ENCODE measurements around the gene SMARCAL1. TPM values are rescaled to one million over a fixed set of nuclear protein-coding genes. Genes with fewer than 3 reads are reported as not detected.

The SMARCAL1 gene
- total and polyA plus RNA-seq, 2 experiments from 2014 or later = 10.3 to 17.2 TPM

DNA sequence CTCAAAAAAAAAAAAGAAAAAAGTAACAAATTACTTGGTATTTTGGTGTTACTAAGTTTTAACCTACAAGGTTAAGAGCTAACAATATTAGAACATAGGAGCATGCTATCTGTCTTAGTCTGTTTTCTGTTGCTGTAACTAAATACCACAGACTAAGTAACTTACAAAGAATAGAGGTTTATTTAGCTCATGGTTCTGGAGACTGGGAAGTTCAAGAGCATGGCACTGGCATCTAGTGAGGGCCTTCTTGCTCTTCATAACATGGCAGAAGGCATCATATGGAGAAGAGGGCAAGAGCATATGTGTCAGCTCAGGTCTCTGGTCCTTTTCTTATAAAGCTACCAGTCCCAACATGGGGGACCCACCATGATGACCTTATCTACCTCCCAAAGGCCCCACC, 36.5 kb downstream of the SMARCAL1 start:
- no peak overlapping the region for H3K4me3 ChIP-seq
- peaks cover 18% of the 10 kb centered on the region for H3K4me1 ChIP-seq (ENCODE audit: insufficient read depth)
- H3K9me3 Mint-ChIP-seq = peaks cover 24% of the 10 kb centered on the region
- ATAC-seq (no peak), DNase-seq (ENCODE audit: low spot score) (no peak)
- peaks cover 21% of the 10 kb centered on the region; the same call in 1 of the 2 replicates for H3K36me3 ChIP-seq (ENCODE audit: insufficient read depth)
- no peaks in the 10 kb centered on the region for H3K79me2 ChIP-seq (replicated peaks; ENCODE audit: insufficient read depth)
- H3K27ac ChIP-seq (ENCODE audit: low read depth) = no peak overlapping the region
- H3K27me3 Mint-ChIP-seq (ENCODE audit: insufficient read depth, low read depth, poor library complexity) = peaks cover 2% of the 10 kb centered on the region
- H3K4me1 Mint-ChIP-seq = peaks cover 16% of the 10 kb centered on the region
- TF ChIP-seq EZH2 (IDR thresholded peaks at IDR 0.05; ENCODE audit: low read depth, unreplicated experiment) (no peak), EZH2phosphoT487 (IDR thresholded peaks at IDR 0.05; ENCODE audit: unreplicated experiment) (no peak)
- H3K4me3 Mint-ChIP-seq = no peak overlapping the region
- no peaks in the 10 kb centered on the region for H3F3A ChIP-seq (replicated peaks; ENCODE audit: low read depth)
- H3K4me2 ChIP-seq = no peak overlapping the region
- no peaks in the 10 kb centered on the region for H3K9me2 ChIP-seq (ENCODE audit: insufficient read depth)
- no peaks in the 10 kb centered on the region for H4K20me1 ChIP-seq (replicated peaks; ENCODE audit: insufficient read depth)
- H3K27ac Mint-ChIP-seq = no peak overlapping the region
- H3K27me3 ChIP-seq (ENCODE audit: insufficient read depth) = no peaks in the 10 kb centered on the region
- H3K36me3 Mint-ChIP-seq (ENCODE audit: low read depth) = peaks cover 71% of the 10 kb centered on the region
- no peak overlapping the region for H2AFZ ChIP-seq

DNA sequence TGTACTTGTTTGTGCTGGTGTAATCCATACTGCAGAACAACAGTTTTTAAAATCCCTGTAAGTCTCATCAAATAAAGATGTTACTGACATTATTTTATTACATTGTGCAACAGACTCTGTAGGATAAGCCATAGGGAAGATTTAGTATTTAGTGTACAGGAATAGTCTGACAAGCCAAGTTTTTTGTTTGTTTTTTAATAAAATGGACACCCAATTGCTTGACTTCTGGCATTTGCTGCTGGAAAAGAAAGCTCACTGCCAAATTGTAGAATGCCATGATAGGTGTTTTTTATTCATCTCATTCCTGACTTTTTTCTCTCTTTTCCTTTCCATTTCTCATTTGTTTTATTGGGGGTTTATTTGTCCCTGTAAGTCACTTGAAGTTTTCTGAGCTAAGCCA, 38.1 kb downstream of the SMARCAL1 start:
- Histone ChIP-seq H3K79me2 (replicated peaks; ENCODE audit: insufficient read depth) (no peaks in the 10 kb centered on the region), H3K4me2 (no peak overlapping the region), H3F3A (replicated peaks; ENCODE audit: low read depth) (no peaks in the 10 kb centered on the region), H3K4me3 (no peak overlapping the region), H3K27ac (ENCODE audit: low read depth) (no peak overlapping the region), H3K27me3 (ENCODE audit: insufficient read depth) (no peaks in the 10 kb centered on the region), H3K9me2 (ENCODE audit: insufficient read depth) (no peaks in the 10 kb centered on the region), H4K20me1 (replicated peaks; ENCODE audit: insufficient read depth) (no peaks in the 10 kb centered on the region), H3K4me1 (ENCODE audit: insufficient read depth) (peaks cover 8% of the 10 kb centered on the region), H3K36me3 (ENCODE audit: insufficient read depth) (peaks cover 29% of the 10 kb centered on the region; the same call in 1 of the 2 replicates), H2AFZ (no peak overlapping the region)
- peaks cover 87% of the 10 kb centered on the region for H3K36me3 Mint-ChIP-seq (ENCODE audit: low read depth)
- H3K4me1 Mint-ChIP-seq = peaks cover 9% of the 10 kb centered on the region
- ATAC-seq (no peak), DNase-seq (ENCODE audit: low spot score) (no peak)
- H3K27me3 Mint-ChIP-seq (ENCODE audit: insufficient read depth, low read depth, poor library complexity) = peaks cover 2% of the 10 kb centered on the region
- H3K4me3 Mint-ChIP-seq = no peak overlapping the region
- H3K9me3 Mint-ChIP-seq = peaks cover 39% of the 10 kb centered on the region
- H3K27ac Mint-ChIP-seq = no peak overlapping the region
- no peak for TF ChIP-seq CREB1 (CRISPR knock-in tag; IDR thresholded peaks at IDR 0.05; ENCODE audit: low read depth)
- TF ChIP-seq JUNB (IDR thresholded peaks at IDR 0.05; ENCODE audit: unreplicated experiment) = no peak
- no peak for TF ChIP-seq EZH2 (IDR thresholded peaks at IDR 0.05; ENCODE audit: low read depth, unreplicated experiment)
- no peak for TF ChIP-seq ZNF462 (CRISPR knock-in tag; IDR thresholded peaks at IDR 0.05)
- no peak for TF ChIP-seq EZH2phosphoT487 (IDR thresholded peaks at IDR 0.05; ENCODE audit: unreplicated experiment)
- no peak for TF ChIP-seq ZNF331 (CRISPR knock-in tag; IDR thresholded peaks at IDR 0.05; ENCODE audit: low read depth)
- TF ChIP-seq REST (IDR thresholded peaks at IDR 0.05; ENCODE audit: unreplicated experiment) = no peak
- TF ChIP-seq, protein P1, sequence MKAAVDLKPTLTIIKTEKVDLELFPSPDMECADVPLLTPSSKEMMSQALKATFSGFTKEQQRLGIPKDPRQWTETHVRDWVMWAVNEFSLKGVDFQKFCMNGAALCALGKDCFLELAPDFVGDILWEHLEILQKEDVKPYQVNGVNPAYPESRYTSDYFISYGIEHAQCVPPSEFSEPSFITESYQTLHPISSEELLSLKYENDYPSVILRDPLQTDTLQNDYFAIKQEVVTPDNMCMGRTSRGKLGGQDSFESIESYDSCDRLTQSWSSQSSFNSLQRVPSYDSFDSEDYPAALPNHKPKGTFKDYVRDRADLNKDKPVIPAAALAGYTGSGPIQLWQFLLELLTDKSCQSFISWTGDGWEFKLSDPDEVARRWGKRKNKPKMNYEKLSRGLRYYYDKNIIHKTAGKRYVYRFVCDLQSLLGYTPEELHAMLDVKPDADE (IDR thresholded peaks at IDR 0.05) = no peak
- TF ChIP-seq, protein P2, sequence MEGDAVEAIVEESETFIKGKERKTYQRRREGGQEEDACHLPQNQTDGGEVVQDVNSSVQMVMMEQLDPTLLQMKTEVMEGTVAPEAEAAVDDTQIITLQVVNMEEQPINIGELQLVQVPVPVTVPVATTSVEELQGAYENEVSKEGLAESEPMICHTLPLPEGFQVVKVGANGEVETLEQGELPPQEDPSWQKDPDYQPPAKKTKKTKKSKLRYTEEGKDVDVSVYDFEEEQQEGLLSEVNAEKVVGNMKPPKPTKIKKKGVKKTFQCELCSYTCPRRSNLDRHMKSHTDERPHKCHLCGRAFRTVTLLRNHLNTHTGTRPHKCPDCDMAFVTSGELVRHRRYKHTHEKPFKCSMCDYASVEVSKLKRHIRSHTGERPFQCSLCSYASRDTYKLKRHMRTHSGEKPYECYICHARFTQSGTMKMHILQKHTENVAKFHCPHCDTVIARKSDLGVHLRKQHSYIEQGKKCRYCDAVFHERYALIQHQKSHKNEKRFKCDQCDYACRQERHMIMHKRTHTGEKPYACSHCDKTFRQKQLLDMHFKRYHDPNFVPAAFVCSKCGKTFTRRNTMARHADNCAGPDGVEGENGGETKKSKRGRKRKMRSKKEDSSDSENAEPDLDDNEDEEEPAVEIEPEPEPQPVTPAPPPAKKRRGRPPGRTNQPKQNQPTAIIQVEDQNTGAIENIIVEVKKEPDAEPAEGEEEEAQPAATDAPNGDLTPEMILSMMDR (conservative IDR thresholded peaks at IDR 0.05; ENCODE audit: low read depth in 2 of 2) = no peak

All from GM23338 (cell line).